Measurements from ENCODE around the gene AREG.
A peak's percentile ranks its signal among the peaks of the same experiment; 100 is the strongest.

The AREG gene

GRCh38 chr4:74456056-74456744, 11.3 kb downstream of the AREG start:
- DNase-seq (ENCODE audit: insufficient read length, low spot score) (no peak), FAIRE-seq (no peak)

- DNase-seq (ENCODE audit: insufficient read length, low spot score) (no peak), FAIRE-seq (no peak)
These were observed 12.0 kb downstream of the AREG start for GRCh38 chr4:74456849-74457395.

GRCh38 chr4:74460833-74461232, 15.9 kb downstream of the AREG start:
- DNase-seq (ENCODE audit: insufficient read length, low spot score) (no peak), FAIRE-seq (no peak)

GRCh38 chr4:74463123-74463522, 18.2 kb downstream of the AREG start:
- FAIRE-seq (no peak), DNase-seq (ENCODE audit: insufficient read length, low spot score) (no peak)

- DNase-seq (ENCODE audit: insufficient read length, low spot score) (no peak), FAIRE-seq (no peak)
These were observed 19.4 kb downstream of the AREG start for GRCh38 chr4:74464291-74464690.

GRCh38 chr4:74466242-74466641, 21.3 kb downstream of the AREG start:
- DNase-seq (ENCODE audit: insufficient read length, low spot score) (no peak), FAIRE-seq (no peak)

- FAIRE-seq: no peak
- no peak for DNase-seq (ENCODE audit: insufficient read length, low spot score)
These were observed 26.3 kb downstream of the AREG start for GRCh38 chr4:74471264-74471663.

GRCh38 chr4:74473155-74473811, 28.3 kb downstream of the AREG start:
- DNase-seq (ENCODE audit: insufficient read length, low spot score): peak; percentile 13
- no peak for FAIRE-seq

GRCh38 chr4:74474345-74475090, 29.6 kb downstream of the AREG start:
- no peak for FAIRE-seq

GRCh38 chr4:74475091-74475800, 30.3 kb downstream of the AREG start:
- DNase-seq (ENCODE audit: insufficient read length, low spot score) (no peak), FAIRE-seq (no peak)

More at GRCh38 chr4:74474345-74475090, 29.6 kb downstream of the AREG start:
- DNase-seq (ENCODE audit: insufficient read length, low spot score): no peak

- no peak for DNase-seq (ENCODE audit: insufficient read length, low spot score)
- no peak for FAIRE-seq
These were observed 31.0 kb downstream of the AREG start for GRCh38 chr4:74475946-74476345.

- FAIRE-seq: no peak
These were observed 34.1 kb downstream of the AREG start for GRCh38 chr4:74479009-74479408.

GRCh38 chr4:74480267-74480666, 35.3 kb downstream of the AREG start:
- no peak for FAIRE-seq
- DNase-seq (ENCODE audit: insufficient read length, low spot score): no peak

More at GRCh38 chr4:74479009-74479408, 34.1 kb downstream of the AREG start:
- DNase-seq (ENCODE audit: insufficient read length, low spot score): no peak

- FAIRE-seq (no peak), DNase-seq (ENCODE audit: insufficient read length, low spot score) (no peak)
These were observed 37.1 kb downstream of the AREG start for GRCh38 chr4:74481891-74482609.

GRCh38 chr4:74483226-74483911, 38.4 kb downstream of the AREG start:
- FAIRE-seq (no peak), DNase-seq (ENCODE audit: insufficient read length, low spot score) (no peak)

GRCh38 chr4:74486905-74487304, 42.0 kb downstream of the AREG start:
- FAIRE-seq (no peak), DNase-seq (ENCODE audit: insufficient read length, low spot score) (no peak)

GRCh38 chr4:74487771-74488170, 42.8 kb downstream of the AREG start:
- DNase-seq (ENCODE audit: insufficient read length, low spot score): no peak
- FAIRE-seq: no peak

- FAIRE-seq: no peak
- no peak for DNase-seq (ENCODE audit: insufficient read length, low spot score)
These were observed 45.8 kb downstream of the AREG start for GRCh38 chr4:74490736-74491135.

GRCh38 chr4:74499986-74500781, 55.2 kb downstream of the AREG start:
- DNase-seq (ENCODE audit: insufficient read length, low spot score) (no peak), FAIRE-seq (no peak)
